ENCODE measurements around the gene RUNX2.

RUNX2 gene

GRCh38 chr6:45442716-45443115, 114.6 kb downstream of the RUNX2 start:
- Histone ChIP-seq H3K79me2 (ENCODE audit: control insufficient read depth, insufficient read depth, low read length, poor library complexity) (no peaks in the 10 kb centered on the region), H2AK5ac (ENCODE audit: low read length) (no peak overlapping the region), H3K18ac (ENCODE audit: low read length) (no peak overlapping the region), H3K36me3 (ENCODE audit: control insufficient read depth in 1 of 2, insufficient read depth in 2 of 2, low read length in 2 of 2) (peaks cover 0 to 2% of the 10 kb centered on the region in 2 experiments), H3K4me3 (ENCODE audit: low read depth, low read length) (no peak overlapping the region), H3K9me3 (ENCODE audit: insufficient read depth, low read depth, low read length) (no peaks in the 10 kb centered on the region), H3K4me2 (ENCODE audit: low read length) (no peak overlapping the region), H3K9ac (ENCODE audit: low read length) (no peak overlapping the region), H4K8ac (ENCODE audit: low read depth, low read length) (no peak overlapping the region), H4K12ac (ENCODE audit: low read depth, low read length) (no peak overlapping the region), H3K23ac (ENCODE audit: low read length) (no peak overlapping the region), H2BK120ac (ENCODE audit: insufficient read depth, low read length, poor library complexity) (no peak overlapping the region), H3K14ac (ENCODE audit: low read length) (no peak overlapping the region), H3K79me1 (ENCODE audit: low read length) (no peaks in the 10 kb centered on the region), H3K27me3 (ENCODE audit: insufficient read depth, low read length) (no peaks in the 10 kb centered on the region), H2AFZ (ENCODE audit: insufficient read depth, low read length, poor library complexity) (no peak overlapping the region), H3K4ac (ENCODE audit: low read depth, low read length) (no peak overlapping the region), H4K91ac (ENCODE audit: low read depth, low read length) (no peak overlapping the region), H2BK5ac (ENCODE audit: low read depth, low read length, poor library complexity) (no peak overlapping the region), H3K4me1 (ENCODE audit: control insufficient read depth in 1 of 2, insufficient read depth in 2 of 2, low read length in 2 of 2) (peaks cover 0 to 12% of the 10 kb centered on the region in 2 experiments), H3K27ac (ENCODE audit: low read depth, low read length) (no peak overlapping the region), H2BK12ac (ENCODE audit: low read length) (no peak overlapping the region)
- no CpG with 5 or more reads among the region's 3 CpGs for WGBS (ENCODE audit: extremely low coverage, insufficient coverage, insufficient read length)
- no peak for DNase-seq

- Histone ChIP-seq H3K23ac (ENCODE audit: low read length) (no peak overlapping the region), H3K27me3 (ENCODE audit: insufficient read depth, low read length) (no peaks in the 10 kb centered on the region), H3K36me3 (ENCODE audit: control insufficient read depth in 1 of 2, insufficient read depth in 2 of 2, low read length in 2 of 2) (peaks cover 0 to 2% of the 10 kb centered on the region in 2 experiments), H3K79me1 (ENCODE audit: low read length) (no peaks in the 10 kb centered on the region), H3K14ac (ENCODE audit: low read length) (no peak overlapping the region), H4K12ac (ENCODE audit: low read depth, low read length) (no peak overlapping the region), H4K91ac (ENCODE audit: low read depth, low read length) (no peak overlapping the region), H2BK120ac (ENCODE audit: insufficient read depth, low read length, poor library complexity) (peak overlapping the region; percentile 81), H3K4ac (ENCODE audit: low read depth, low read length) (no peak overlapping the region), H3K9me3 (ENCODE audit: insufficient read depth, low read depth, low read length) (peaks cover 1% of the 10 kb centered on the region), H3K18ac (ENCODE audit: low read length) (no peak overlapping the region), H3K9ac (ENCODE audit: low read length) (no peak overlapping the region), H2BK12ac (ENCODE audit: low read length) (no peak overlapping the region), H3K27ac (ENCODE audit: low read depth, low read length) (peak overlapping the region; percentile 80), H2AFZ (ENCODE audit: insufficient read depth, low read length, poor library complexity) (peak overlapping the region; percentile 40), H2BK5ac (ENCODE audit: low read depth, low read length, poor library complexity) (no peak overlapping the region), H3K4me2 (ENCODE audit: low read length) (peak overlapping the region; percentile 31), H4K8ac (ENCODE audit: low read depth, low read length) (no peak overlapping the region), H3K79me2 (ENCODE audit: control insufficient read depth, insufficient read depth, low read length, poor library complexity) (no peaks in the 10 kb centered on the region), H3K4me1 (ENCODE audit: control insufficient read depth in 1 of 2, insufficient read depth in 2 of 2, low read length in 2 of 2) (peaks cover 0 to 8% of the 10 kb centered on the region in 2 experiments), H3K4me3 (ENCODE audit: low read depth, low read length) (no peak overlapping the region), H2AK5ac (ENCODE audit: low read length) (no peak overlapping the region)
- no CpG with 5 or more reads among the region's 2 CpGs for WGBS (ENCODE audit: extremely low coverage, insufficient coverage, insufficient read length)
- no peak for DNase-seq
Observed at GRCh38 chr6:45445364-45445748, 117.2 kb downstream of the RUNX2 start.

- Histone ChIP-seq H3K4me1 (ENCODE audit: control insufficient read depth in 1 of 2, insufficient read depth in 2 of 2, low read length in 2 of 2) (peaks cover 0 to 8% of the 10 kb centered on the region in 2 experiments), H2AK5ac (ENCODE audit: low read length) (no peak overlapping the region)
Observed at GRCh38 chr6:45445749-45446549, 117.8 kb downstream of the RUNX2 start.

GRCh38 chr6:45447005-45447404, 118.9 kb downstream of the RUNX2 start:
- Histone ChIP-seq H2AK5ac (ENCODE audit: low read length) (no peak overlapping the region), H2BK120ac (ENCODE audit: insufficient read depth, low read length, poor library complexity) (peak overlapping the region; percentile 46), H2AFZ (ENCODE audit: insufficient read depth, low read length, poor library complexity) (no peak overlapping the region), H3K4me3 (ENCODE audit: low read depth, low read length) (no peak overlapping the region), H4K91ac (ENCODE audit: low read depth, low read length) (no peak overlapping the region), H3K27ac (ENCODE audit: low read depth, low read length) (no peak overlapping the region), H3K4ac (ENCODE audit: low read depth, low read length) (no peak overlapping the region), H3K4me2 (ENCODE audit: low read length) (no peak overlapping the region), H3K23ac (ENCODE audit: low read length) (no peak overlapping the region), H3K36me3 (ENCODE audit: control insufficient read depth in 1 of 2, insufficient read depth in 2 of 2, low read length in 2 of 2) (peaks cover 0 to 2% of the 10 kb centered on the region in 2 experiments), H4K8ac (ENCODE audit: low read depth, low read length) (no peak overlapping the region), H2BK12ac (ENCODE audit: low read length) (no peak overlapping the region), H3K18ac (ENCODE audit: low read length) (no peak overlapping the region), H3K14ac (ENCODE audit: low read length) (no peak overlapping the region), H3K27me3 (ENCODE audit: insufficient read depth, low read length) (no peaks in the 10 kb centered on the region), H3K4me1 (ENCODE audit: control insufficient read depth in 1 of 2, insufficient read depth in 2 of 2, low read length in 2 of 2) (peaks cover 0 to 8% of the 10 kb centered on the region in 2 experiments), H3K79me2 (ENCODE audit: control insufficient read depth, insufficient read depth, low read length, poor library complexity) (no peaks in the 10 kb centered on the region), H2BK5ac (ENCODE audit: low read depth, low read length, poor library complexity) (no peak overlapping the region), H3K9ac (ENCODE audit: low read length) (no peak overlapping the region), H3K9me3 (ENCODE audit: insufficient read depth, low read depth, low read length) (peaks cover 1% of the 10 kb centered on the region), H3K79me1 (ENCODE audit: low read length) (no peaks in the 10 kb centered on the region), H4K12ac (ENCODE audit: low read depth, low read length) (no peak overlapping the region)
- no CpG with 5 or more reads among the region's 1 CpG for WGBS (ENCODE audit: extremely low coverage, insufficient coverage, insufficient read length)
- DNase-seq, result no peak

More at GRCh38 chr6:45445749-45446549, 117.8 kb downstream of the RUNX2 start:
- Histone ChIP-seq H3K27ac (ENCODE audit: low read depth, low read length) (peak overlapping the region; percentile 80), H2AFZ (ENCODE audit: insufficient read depth, low read length, poor library complexity) (no peak overlapping the region), H3K4me3 (ENCODE audit: low read depth, low read length) (no peak overlapping the region), H3K14ac (ENCODE audit: low read length) (no peak overlapping the region), H3K4me2 (ENCODE audit: low read length) (peak overlapping the region; percentile 44), H3K79me1 (ENCODE audit: low read length) (no peaks in the 10 kb centered on the region), H3K27me3 (ENCODE audit: insufficient read depth, low read length) (no peaks in the 10 kb centered on the region), H3K9me3 (ENCODE audit: insufficient read depth, low read depth, low read length) (peaks cover 1% of the 10 kb centered on the region), H3K18ac (ENCODE audit: low read length) (no peak overlapping the region), H2BK12ac (ENCODE audit: low read length) (no peak overlapping the region), H3K79me2 (ENCODE audit: control insufficient read depth, insufficient read depth, low read length, poor library complexity) (no peaks in the 10 kb centered on the region), H4K8ac (ENCODE audit: low read depth, low read length) (no peak overlapping the region), H3K4ac (ENCODE audit: low read depth, low read length) (no peak overlapping the region), H2BK120ac (ENCODE audit: insufficient read depth, low read length, poor library complexity) (no peak overlapping the region), H3K36me3 (ENCODE audit: control insufficient read depth in 1 of 2, insufficient read depth in 2 of 2, low read length in 2 of 2) (peaks cover 0 to 2% of the 10 kb centered on the region in 2 experiments), H4K12ac (ENCODE audit: low read depth, low read length) (no peak overlapping the region), H2BK5ac (ENCODE audit: low read depth, low read length, poor library complexity) (no peak overlapping the region), H4K91ac (ENCODE audit: low read depth, low read length) (no peak overlapping the region), H3K9ac (ENCODE audit: low read length) (no peak overlapping the region), H3K23ac (ENCODE audit: low read length) (no peak overlapping the region)
- peak; percentile 87 to 97 for DNase-seq
- no CpG with 5 or more reads among the region's 9 CpGs for WGBS (ENCODE audit: extremely low coverage, insufficient coverage, insufficient read length)

Data from trophoblast cell (in vitro differentiated cells and primary cell).